Measurements from ENCODE around the gene RRP8. TPM values are rescaled to one million over a fixed set of nuclear protein-coding genes. Genes with fewer than 3 reads are reported as not detected.

The RRP8 gene
- total RNA-seq, 1 experiment from 2014 or later: 17.8 TPM

GRCh38 chr11:6653097-6653496, 49.7 kb upstream of the RRP8 start:
- peaks cover 38% of the 10 kb centered on the region; the same call in 1 of the 2 replicates for H3K27me3 ChIP-seq (ENCODE audit: insufficient read depth, low read length)
- no peak overlapping the region for H3K4me3 ChIP-seq (replicated peaks in 1 of 2; ENCODE audit: low read depth in 1 of 2, low read length in 2 of 2)
- no peaks in the 10 kb centered on the region for H3K79me2 ChIP-seq (ENCODE audit: insufficient read depth, low read length)
- H3K9me3 ChIP-seq (ENCODE audit: control insufficient read depth in 1 of 2, insufficient read depth in 1 of 2, low read depth in 1 of 2, low read length in 2 of 2): no peaks in the 10 kb centered on the region
- H4K20me1 ChIP-seq (ENCODE audit: insufficient read depth): no peaks in the 10 kb centered on the region
- no peak for TF ChIP-seq CBX3 (IDR thresholded peaks at IDR 0.05; ENCODE audit: low read depth)
- TF ChIP-seq, protein P1, sequence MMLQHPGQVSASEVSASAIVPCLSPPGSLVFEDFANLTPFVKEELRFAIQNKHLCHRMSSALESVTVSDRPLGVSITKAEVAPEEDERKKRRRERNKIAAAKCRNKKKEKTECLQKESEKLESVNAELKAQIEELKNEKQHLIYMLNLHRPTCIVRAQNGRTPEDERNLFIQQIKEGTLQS (IDR thresholded peaks at IDR 0.05): no peak
- TF ChIP-seq ZFX (IDR thresholded peaks at IDR 0.05): no peak
- TF ChIP-seq POLR2AphosphoS5 (IDR thresholded peaks at IDR 0.05; ENCODE audit: low read depth, low read length): no peak
- TF ChIP-seq, protein P2, sequence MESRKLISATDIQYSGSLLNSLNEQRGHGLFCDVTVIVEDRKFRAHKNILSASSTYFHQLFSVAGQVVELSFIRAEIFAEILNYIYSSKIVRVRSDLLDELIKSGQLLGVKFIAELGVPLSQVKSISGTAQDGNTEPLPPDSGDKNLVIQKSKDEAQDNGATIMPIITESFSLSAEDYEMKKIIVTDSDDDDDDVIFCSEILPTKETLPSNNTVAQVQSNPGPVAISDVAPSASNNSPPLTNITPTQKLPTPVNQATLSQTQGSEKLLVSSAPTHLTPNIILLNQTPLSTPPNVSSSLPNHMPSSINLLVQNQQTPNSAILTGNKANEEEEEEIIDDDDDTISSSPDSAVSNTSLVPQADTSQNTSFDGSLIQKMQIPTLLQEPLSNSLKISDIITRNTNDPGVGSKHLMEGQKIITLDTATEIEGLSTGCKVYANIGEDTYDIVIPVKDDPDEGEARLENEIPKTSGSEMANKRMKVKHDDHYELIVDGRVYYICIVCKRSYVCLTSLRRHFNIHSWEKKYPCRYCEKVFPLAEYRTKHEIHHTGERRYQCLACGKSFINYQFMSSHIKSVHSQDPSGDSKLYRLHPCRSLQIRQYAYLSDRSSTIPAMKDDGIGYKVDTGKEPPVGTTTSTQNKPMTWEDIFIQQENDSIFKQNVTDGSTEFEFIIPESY (IDR thresholded peaks at IDR 0.05; ENCODE audit: extremely low read depth, insufficient replicate concordance, low read length): no peak
- no peak for TF ChIP-seq EZH2 (IDR thresholded peaks at IDR 0.05)
- TF ChIP-seq SRF (IDR thresholded peaks at IDR 0.05; ENCODE audit: low read depth): no peak
- no peak for TF ChIP-seq CEBPB (IDR thresholded peaks at IDR 0.05; ENCODE audit: low read depth)
- TF ChIP-seq REST (IDR thresholded peaks at IDR 0.05; ENCODE audit: low read depth): no peak
- no peak for TF ChIP-seq EZH2phosphoT487 (IDR thresholded peaks at IDR 0.05; ENCODE audit: borderline replicate concordance)
- TF ChIP-seq FOSL1 (IDR thresholded peaks at IDR 0.05; ENCODE audit: low read depth): no peak
- TF ChIP-seq ELF1 (IDR thresholded peaks at IDR 0.05; ENCODE audit: borderline replicate concordance, low read depth): no peak
- TF ChIP-seq TCF7L2 (IDR thresholded peaks at IDR 0.05; ENCODE audit: borderline replicate concordance, extremely low read depth, insufficient read depth, insufficient read length): no peak
- TF ChIP-seq SIN3A (IDR thresholded peaks at IDR 0.05; ENCODE audit: low read depth): no peak
- no peak for TF ChIP-seq ZNF274 (IDR thresholded peaks at IDR 0.05; ENCODE audit: low read depth, low read length)
- TF ChIP-seq JUND (IDR thresholded peaks at IDR 0.05): no peak
- no peak for TF ChIP-seq POLR2A (IDR thresholded peaks at IDR 0.05; ENCODE audit: borderline replicate concordance, extremely low read depth, insufficient read depth, insufficient read length)
- no peak for TF ChIP-seq YY1 (IDR thresholded peaks at IDR 0.05; ENCODE audit: extremely low read depth, insufficient replicate concordance, low read depth, low read length)
- TF ChIP-seq RAD21 (IDR thresholded peaks at IDR 0.05; ENCODE audit: low read depth): no peak
- TF ChIP-seq SP1 (IDR thresholded peaks at IDR 0.05; ENCODE audit: low read depth): no peak
- peaks cover 0 to 7% of the 10 kb centered on the region in 2 experiments; a peak in 2 of 4 replicates for H3K4me1 ChIP-seq (ENCODE audit: control insufficient read depth in 1 of 2, insufficient read depth in 2 of 2, low read length in 2 of 2)
- DNase-seq (ENCODE audit: low read depth, low spot score): no peak
- no peak overlapping the region for H3K27ac ChIP-seq (ENCODE audit: low read depth, low read length)
- H2AFZ ChIP-seq (ENCODE audit: low read depth, low read length, poor library complexity, severe bottlenecking): no peak overlapping the region
- intact Hi-C loops (cut with micrococcal nuclease): no loop called here
- H3K9me2 ChIP-seq (ENCODE audit: insufficient read depth): no peaks in the 10 kb centered on the region
- ChIA-PET RAD21 (ENCODE audit: low non-redundant PET in 1 of 2, low total read pairs in 2 of 2, uncharacterized antibody in 2 of 2, unreplicated experiment in 2 of 2) (no interaction called here), POLR2A (no interaction called here), CTCF (no interaction called here)
- ATAC-seq: no peak
- BruUV-seq (replicated peaks): no TSS peak
- no peak overlapping the region for H3K4me2 ChIP-seq (ENCODE audit: low read length)
- no peaks in the 10 kb centered on the region for H3K36me3 ChIP-seq (ENCODE audit: control insufficient read depth in 1 of 2, insufficient read depth in 2 of 2, low read length in 2 of 2)
- H3K9ac ChIP-seq (ENCODE audit: low read length): no peak overlapping the region

Measured in HCT116 (cell line).